ENCODE data around the gene NELFCD.
"Not testable (repeated sequence)": the region's sequence is repeated elsewhere in the genome, so short reads cannot be mapped to it uniquely, and the experiment has no call there.

DNA sequence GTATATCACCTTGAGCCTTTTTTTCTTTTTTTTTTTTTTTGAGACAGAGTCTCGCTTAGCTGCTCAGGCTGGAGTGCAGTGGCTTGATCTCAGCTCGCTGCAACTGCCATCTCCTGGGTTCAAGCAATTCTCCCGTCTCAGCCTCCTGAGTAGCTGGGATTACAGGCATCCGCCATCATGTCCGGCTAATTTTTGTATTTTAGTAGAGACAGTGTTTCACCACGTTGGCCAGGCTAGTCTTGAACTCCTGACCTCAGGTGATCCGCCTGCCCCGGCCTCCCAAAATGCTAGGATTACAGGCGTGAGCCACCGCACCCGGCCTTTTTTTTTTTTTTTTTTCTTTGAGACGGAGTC, 2.0 kb downstream of the NELFCD start:
- TF ChIP-seq, protein P1, sequence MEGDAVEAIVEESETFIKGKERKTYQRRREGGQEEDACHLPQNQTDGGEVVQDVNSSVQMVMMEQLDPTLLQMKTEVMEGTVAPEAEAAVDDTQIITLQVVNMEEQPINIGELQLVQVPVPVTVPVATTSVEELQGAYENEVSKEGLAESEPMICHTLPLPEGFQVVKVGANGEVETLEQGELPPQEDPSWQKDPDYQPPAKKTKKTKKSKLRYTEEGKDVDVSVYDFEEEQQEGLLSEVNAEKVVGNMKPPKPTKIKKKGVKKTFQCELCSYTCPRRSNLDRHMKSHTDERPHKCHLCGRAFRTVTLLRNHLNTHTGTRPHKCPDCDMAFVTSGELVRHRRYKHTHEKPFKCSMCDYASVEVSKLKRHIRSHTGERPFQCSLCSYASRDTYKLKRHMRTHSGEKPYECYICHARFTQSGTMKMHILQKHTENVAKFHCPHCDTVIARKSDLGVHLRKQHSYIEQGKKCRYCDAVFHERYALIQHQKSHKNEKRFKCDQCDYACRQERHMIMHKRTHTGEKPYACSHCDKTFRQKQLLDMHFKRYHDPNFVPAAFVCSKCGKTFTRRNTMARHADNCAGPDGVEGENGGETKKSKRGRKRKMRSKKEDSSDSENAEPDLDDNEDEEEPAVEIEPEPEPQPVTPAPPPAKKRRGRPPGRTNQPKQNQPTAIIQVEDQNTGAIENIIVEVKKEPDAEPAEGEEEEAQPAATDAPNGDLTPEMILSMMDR (IDR thresholded peaks at IDR 0.05), result not testable (repeated sequence)
- not testable (repeated sequence) for TF ChIP-seq ZFX (IDR thresholded peaks at IDR 0.05; ENCODE audit: borderline replicate concordance)

Measured in 22Rv1 (cell line).